NCI-H526 treated with DMSO at 0.1 percent for 48 hours (cell line): Measurements from ENCODE around the gene PEPD.

ENCODE experiments used
- DNase-seq: peaks from one replicate; lab custom pipeline; 2025; lab: John Stamatoyannopoulos, UW

Gene PEPD

GRCh38 chr19:33438987-33439781 lies 82.4 kb downstream of the PEPD start:
- no peak for DNase-seq

DNA sequence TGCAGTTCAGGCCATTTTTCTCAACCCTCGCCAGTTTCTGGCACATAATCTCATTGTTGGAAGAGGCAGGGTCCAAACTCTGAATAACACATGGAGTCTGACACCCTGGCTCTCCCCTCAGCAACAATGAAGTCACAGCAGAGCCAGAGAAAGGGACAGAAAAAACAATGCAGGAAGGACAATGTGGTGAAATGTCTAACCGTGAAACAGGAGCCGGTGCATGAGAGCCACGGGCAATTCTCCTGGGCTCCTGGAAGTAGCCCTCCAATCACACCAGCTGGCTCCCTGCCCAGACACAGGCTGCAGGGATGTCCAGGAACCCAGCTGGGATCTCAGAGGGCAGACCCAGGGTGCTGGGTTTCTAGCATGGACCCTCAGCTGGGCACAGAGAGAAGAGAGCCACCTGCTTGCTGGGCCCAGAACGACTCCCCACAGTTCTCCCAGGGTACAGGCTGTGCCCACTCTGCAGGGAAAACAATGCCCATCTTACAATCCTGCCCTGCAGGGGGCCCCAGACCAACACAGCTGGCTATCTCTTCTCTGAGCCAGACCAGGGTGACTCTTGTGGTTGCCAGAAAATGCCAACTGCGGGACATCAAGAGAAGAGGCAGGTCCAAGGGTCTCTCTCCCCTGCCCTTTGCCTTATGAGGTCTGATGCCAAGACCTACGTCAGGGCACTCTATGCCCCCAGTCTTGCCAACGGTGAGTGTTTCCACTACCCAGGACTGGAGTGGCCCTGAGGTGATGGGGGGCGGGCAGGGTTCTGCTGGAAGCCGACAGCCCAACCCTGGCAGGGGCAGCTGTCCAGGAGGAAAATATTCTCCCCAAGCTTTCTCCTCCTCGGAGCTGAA lies 83.5 kb downstream of the PEPD start:
- DNase-seq = no peak

DNA sequence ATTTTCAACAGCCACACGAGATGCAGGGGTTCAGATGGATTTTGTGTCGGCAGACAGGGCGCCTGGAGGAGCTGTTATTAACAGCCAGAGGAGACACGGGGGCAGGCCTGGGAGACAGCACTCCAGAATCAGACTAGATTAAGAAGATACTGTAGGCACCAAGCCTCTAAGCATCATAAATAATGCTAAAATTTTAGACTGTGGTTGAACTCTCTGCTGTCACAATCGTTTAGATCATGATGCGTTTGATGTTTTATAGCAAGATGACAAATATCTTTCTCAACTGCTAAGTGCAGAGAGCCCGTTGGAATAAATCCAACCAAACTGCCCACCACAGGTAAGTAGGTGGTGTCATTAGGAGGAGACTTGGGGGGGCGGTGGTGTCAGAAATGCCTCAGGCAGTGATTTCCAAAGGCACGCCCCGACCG lies 84.2 kb downstream of the PEPD start:
- no peak for DNase-seq

- DNase-seq = no peak
Measured at GRCh38 chr19:33436360-33437345, 84.9 kb downstream of the PEPD start.

GRCh38 chr19:33435706-33436359 lies 85.8 kb downstream of the PEPD start:
- DNase-seq = no peak

- no peak for DNase-seq
Measured at GRCh38 chr19:33434886-33435705, 86.5 kb downstream of the PEPD start.

GRCh38 chr19:33434069-33434885 lies 87.3 kb downstream of the PEPD start:
- DNase-seq = no peak

DNA sequence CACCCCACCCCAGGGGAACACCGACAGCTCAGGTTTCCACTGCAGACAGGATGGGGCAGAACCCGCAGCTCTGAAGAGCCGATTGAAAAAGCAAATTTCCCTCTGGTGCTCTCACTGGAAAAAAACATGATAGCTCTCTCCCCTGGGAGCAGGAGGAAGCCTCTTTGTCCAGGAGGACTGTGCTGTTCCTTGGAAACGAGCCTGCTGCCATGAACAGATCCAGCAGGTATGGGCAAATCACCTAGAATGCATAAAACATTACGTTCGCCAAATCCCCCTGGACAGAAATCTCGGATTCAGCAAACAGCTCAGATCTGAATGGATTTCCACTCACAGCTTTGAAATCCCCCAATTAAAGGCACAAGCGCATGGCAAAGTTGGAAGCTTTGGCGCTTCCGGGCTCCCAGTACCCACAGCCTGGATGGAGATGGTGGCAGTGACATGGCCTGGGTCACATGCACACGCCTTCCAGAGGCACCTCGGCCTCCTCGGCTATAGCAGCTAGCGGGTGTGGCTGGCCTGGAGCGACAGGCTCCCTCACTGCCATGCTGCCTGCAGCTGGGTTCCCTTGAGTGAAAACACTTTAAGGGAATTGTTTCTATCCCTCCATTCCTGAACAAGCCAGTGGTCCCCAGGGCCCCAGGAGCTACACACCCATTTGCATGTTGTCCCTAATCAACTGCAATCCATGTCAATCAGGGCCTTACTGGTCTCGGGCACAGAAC lies 89.0 kb downstream of the PEPD start:
- peak; percentile 56 for DNase-seq

GRCh38 chr19:33432015-33432414 lies 89.6 kb downstream of the PEPD start:
- no peak for DNase-seq

DNA sequence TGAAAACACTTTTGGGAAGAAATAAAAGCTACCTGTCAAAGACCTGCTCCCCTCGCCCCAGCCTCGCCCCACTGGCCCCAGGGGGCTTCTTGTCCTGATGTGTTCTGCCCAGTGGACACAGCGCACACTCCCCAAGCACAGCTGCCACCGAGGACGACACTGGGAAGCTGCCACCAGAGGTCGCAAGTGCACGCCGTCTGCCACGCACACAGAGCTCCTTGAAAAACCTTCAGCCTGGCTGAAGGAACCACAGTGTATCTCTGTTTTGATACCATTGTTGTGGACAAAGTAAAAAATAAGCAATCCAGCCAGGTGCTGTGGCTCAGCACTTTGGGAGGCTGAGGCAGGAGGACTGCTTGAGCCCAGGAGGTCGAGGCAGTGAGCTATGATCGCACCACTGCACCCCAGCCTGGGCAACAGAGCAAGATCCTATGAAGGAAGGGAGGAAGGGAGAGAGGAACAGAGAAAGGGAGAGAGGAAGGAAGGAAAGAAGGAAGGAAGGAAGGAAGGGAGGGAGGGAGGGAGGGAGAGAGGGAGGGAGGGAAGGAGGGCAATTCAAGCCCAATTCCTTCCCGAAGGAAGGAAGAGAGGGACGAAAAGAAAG lies 90.8 kb downstream of the PEPD start:
- peak; percentile 56 for DNase-seq

- no peak for DNase-seq
Measured at GRCh38 chr19:33429891-33430673, 91.5 kb downstream of the PEPD start.

DNA sequence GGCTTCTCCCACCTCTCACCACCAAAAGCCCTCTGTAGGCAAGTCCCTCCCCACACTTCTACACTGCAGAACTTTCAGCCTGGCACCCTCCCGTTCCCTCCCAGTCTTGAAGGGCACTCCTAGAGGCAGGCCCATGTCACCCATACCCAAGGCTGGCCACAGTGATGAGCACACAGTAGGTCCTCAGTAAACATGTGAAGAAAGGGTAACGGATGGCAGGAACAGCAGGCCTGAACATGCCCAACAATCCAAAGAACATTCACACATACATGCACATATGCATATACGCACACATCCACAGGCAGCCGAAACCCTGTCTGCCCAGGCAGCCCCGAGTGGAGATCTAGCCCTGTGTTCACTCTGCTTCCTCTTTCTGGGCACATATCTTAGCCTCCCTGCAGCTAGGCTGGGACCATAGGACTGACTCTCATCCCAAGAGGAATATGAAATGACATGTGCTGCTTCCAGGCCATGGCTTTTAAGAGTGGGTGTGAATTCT lies 92.9 kb downstream of the PEPD start:
- DNase-seq = no peak

- no peak for DNase-seq
Measured at GRCh38 chr19:33427801-33428626, 93.6 kb downstream of the PEPD start.

DNA sequence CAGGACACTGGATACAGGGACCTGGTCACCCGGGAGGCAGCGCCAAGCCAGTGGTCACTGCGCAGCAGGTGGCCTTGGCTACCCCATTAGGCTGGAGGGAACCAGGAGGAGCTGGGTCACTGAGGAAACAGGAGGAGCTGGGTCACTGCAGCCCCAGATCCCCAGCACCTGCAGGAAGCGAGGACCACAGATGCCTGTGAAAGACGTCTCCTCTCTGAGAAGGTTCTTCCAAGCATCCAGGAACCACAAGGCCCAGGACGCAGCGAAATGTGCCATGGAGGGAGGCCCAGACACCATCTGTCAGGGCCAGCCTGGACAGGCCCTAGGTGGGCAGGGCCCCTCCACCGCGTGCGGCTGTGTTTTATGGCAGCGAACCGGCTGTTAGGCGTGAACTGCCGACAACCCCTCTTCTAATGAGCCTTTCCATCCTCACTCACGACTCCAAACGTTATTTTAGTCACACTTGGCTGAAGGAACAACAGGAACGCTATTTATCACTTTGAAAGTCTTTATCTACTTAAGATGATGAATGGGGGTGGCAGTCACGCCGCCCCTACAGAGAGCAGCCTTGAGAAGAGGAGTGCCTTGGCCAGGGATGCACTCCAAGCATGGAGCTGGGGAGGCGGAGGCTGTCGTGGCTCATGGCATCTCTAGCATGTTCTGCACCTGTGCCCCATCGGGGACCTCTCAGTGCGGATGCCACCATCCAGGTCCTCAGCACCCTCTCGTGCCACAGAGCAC lies 94.8 kb downstream of the PEPD start:
- DNase-seq = no peak

- DNase-seq = no peak
Measured at GRCh38 chr19:33424181-33424580, 97.4 kb downstream of the PEPD start.
